UCSD-AML1 (cell line): ENCODE measurements around the gene ARID5B.

Experiments used
- DNase-seq: peaks from one replicate; lab custom pipeline; 2025; ENCODE audit not compliant: unreplicated experiment; lab: John Stamatoyannopoulos, UW

The ARID5B gene

DNA sequence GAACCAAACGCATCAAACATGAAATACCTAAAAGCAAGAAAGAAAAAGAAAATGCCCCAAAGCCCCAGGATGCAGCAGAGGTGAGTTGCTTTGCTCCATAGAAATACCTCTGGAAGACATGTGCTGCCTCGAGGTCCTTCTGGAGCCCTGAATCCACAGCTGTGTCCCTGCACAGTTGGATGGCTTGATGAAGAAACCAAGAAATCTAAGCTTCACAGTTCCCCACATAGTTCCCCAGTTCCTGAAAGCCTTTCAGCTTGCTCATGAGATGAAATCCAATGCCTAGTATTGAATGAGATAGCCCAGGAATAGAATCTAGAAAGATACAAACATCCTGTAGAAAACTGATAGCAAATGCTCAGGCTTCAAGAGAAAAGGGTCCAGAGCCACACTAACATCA, 184.3 kb downstream of the ARID5B start:
- DNase-seq: no peak

DNA sequence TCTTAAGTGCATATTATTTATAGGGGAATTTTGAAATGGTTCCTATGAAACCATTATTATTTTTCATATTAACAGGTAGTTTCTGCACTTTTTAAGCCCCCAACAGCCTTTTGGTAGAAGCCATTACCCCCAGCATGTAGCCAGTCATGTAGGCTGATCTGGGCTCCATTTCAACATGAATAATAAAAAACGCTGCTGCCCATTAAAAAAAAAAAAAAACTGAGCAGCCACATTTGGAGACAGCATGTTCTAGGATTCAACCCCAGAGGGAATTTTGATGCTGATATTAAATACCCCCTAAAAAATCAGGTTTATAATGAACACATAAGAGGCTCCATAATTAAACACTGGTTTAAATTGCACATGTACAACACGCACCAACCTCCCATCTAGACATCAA, 185.8 kb downstream of the ARID5B start:
- no peak for DNase-seq

DNA sequence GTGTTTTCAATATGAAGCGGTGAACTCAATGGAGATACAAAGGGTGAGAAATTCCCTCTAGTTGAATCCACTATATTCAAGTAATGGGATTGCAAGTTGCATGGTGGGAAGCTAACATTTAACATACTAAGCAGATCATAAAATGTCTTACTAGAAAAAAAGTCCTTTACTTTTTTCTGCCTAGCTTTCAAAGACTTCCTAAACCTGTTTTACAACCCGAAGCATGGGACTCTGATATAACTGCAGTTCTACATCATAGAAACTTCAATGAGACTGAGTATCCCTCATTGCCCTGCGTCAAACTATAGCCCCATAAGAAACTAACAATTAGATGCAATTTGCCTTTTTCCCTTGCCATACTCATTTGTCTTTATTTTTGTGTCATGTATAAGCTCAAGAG, 187.3 kb downstream of the ARID5B start:
- no peak for DNase-seq

DNA sequence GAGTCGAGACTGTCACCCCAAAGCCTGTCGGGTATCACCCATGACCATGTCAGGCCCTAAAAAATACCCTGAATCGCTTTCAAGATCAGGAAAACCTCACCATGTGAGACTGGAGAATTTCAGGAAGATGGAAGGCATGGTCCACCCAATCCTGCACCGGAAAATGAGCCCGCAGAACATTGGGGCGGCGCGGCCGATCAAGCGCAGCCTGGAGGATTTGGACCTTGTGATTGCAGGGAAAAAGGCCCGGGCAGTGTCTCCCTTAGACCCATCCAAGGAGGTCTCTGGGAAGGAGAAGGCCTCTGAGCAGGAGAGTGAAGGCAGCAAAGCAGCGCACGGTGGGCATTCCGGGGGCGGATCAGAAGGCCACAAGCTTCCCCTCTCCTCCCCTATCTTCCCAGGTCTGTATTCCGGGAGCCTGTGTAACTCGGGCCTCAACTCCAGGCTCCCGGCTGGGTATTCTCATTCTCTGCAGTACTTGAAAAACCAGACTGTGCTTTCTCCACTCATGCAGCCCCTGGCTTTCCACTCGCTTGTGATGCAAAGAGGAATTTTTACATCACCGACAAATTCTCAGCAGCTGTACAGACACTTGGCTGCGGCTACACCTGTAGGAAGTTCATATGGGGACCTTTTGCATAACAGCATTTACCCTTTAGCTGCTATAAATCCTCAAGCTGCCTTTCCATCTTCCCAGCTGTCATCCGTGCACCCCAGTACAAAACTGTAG, 191.0 kb downstream of the ARID5B start:
- no peak for DNase-seq

DNA sequence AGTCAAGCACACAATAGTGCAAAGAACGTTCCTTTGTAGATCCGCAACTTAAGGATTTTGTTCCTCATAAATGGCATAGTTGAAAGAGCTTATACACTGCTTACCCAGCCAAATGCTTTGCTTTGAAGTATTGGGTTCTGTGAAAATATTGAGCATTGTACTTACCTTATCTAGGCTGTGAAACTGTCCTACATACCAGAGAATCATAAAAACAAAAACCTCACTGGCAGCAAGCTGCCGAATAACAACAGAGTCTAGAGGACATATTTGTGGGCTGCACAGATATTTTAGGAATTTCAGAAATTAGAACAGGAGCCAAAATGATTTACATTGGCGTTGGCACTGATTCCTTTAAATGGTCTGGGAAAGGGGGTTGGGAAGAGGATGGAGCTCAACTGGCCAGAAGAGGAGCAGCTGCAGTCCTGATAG, 192.4 kb downstream of the ARID5B start:
- DNase-seq: no peak

DNA sequence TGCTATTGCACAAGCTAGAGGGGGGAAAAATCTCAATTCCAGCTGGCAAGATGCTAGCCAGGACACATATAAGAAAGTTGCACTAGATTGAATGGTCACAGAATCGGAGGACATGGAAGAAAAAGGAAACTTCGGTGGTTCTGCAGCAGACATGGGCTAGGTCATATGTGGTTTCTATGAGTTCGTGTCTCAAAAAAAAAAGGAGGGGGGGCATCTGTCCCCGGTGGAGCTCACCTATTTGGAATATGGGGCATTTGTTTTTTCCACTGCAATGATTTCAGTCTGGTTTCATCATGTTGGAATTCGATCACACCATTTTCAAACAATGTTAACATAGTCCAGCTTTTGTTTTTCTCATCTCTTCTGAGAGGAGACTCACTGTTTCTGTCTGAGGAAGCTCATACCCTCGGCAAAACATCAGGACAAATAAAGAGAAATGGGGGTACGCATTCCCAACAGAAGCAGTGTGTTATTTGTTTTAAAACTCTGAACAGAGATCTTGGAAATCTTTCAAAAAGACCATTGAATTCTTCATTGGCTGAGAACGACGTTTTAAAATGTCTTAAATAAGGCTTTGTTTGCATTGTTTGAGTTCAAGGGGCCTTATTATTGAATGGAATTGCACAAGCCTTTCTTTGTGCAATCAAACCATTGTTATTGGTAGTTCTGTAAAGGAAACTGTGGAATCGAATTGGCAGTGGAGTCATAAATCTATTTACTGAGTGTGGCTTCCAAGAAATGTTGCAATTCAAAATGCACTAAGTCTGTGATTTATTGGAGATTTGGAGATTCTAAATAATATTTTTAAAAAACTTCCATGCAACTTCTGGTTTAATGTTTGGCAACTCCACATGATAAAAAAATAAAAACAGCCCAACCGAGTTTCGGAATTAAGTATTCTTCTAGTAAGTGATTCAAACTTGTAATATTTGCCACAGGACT, 194.0 kb downstream of the ARID5B start:
- DNase-seq: no peak

DNA sequence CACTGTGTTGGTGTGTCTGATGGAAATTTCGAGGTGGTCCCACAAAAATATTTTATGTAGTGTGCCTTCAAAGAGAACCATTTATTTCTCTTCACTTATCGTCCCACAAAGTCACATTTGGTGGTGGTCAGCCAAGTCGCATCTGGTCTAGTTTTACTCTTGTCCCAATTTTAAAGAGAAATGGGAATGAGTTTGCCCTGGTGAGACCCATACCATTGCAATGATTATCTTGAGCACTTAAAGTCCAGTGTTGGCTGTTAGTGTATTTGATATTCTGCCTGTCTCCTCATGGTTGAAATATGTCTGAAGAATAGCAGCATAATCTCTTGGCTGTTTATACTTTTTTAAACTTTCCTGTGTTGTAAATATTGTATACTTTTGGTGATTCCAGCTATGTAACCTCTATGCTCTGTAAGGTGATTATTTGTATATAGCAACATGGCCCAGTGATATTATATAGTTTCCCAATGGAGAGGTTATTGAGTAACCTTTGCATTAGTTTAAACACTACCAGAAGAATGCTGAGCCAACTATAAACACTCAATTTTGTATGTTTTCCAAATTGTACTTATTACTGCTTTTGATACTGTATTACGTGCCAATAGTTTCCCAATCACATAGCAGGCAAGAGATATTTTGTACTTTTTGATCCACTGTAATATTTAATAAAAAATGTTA, 194.9 kb downstream of the ARID5B start:
- no peak for DNase-seq

DNA sequence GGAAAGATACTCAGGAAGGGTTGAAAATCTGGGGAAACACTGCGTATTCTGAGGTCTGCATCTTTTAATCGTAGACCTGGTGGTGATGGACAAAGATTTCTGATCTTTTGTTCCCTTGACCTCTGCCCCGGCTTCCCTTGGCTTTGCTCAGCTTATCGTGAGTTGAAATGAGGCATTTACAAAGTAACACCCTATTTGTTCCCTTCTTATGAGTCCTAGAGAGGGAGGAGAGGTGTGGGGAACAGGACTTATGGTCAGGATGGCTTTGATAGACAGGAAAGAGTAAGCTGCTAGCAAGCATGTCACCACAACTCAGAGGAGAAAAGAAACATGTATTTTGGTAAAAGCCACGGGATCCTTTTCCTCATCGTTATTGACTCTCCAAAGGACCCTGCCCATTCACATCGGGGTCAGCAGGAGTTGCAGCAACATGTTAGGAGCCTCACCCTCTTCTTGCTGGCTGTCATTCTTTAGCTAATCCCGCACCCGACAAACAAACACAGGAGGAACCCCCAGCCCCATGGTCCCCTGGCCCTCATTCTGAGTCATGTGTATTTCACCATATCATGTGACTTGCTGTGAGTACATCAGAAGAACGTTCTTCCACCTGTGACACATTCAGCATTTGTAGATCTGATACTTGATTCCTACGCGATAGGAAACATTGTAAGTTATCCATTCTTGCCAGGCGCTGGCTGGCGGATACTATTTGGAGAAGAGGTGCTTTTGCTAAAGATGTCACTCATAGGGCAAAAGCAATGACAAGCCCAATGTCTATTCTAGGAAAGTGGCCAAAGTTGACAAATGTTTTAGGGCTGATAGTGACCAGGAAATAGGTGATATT, 197.0 kb downstream of the ARID5B start:
- DNase-seq: no peak

DNA sequence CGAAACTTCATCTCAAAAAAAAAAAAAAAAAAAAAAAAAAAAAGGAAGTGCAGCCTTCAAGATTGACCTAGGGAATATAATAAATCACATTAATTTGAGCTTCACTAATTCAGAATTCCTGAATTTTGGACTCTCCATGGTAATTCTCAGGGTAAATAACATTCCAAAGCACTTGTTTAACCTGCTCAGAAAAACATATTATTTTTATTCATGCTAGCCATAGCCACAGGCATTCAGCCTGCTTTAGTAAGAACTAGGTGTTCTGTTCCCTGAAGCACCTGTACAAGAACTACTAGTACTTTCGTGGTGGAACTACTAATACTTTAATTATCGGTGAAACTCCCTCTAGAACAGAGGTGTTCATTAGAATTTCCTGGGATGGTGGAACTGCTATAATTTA, 197.8 kb downstream of the ARID5B start:
- no peak for DNase-seq

DNA sequence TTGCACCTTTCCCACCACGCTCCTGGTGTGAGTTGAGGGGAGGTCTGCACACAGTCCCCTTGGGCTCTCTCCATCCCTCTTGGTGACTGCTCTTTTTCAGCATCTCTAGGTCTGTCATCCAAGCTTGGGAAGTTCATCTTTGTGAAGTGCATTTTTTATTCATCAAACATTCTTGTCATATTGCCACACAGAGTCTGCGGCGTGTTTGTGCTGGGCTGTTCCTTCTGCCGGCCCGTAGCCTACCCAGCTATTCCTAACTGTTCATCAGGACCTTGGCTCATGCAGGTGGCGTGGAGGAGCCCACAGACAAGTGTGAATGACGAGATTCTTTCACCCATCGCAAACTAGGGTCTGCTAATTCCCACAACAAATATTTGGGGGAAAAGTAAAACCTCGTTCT, 202.4 kb downstream of the ARID5B start:
- DNase-seq: no peak

DNA sequence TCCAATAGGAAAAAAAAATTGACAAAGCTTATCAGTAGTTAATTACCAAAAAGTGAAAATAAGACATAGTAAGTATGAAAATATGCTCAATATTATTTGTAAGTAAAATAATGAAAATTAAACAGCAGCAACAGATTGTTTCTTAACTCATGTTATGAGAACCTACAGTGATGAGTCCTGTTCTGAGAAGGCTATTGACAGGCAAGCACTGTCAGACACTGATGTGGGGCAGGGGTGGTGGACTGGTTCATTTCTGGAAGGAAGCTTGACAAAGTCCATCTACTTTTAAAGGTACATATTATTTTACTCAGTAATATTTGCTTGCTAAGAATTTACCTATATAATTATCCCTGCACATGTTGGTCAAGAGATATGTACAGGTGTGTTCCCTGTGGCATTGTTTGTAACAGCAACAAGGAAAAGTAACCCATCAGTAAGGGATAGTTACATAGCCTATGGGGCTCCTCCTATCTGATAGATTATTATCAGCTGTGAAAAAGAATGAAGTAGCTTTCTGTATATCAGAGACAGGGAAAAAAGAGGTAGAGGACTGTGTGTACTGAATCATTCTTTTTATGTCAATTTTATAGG, 205.5 kb downstream of the ARID5B start:
- DNase-seq: no peak

DNA sequence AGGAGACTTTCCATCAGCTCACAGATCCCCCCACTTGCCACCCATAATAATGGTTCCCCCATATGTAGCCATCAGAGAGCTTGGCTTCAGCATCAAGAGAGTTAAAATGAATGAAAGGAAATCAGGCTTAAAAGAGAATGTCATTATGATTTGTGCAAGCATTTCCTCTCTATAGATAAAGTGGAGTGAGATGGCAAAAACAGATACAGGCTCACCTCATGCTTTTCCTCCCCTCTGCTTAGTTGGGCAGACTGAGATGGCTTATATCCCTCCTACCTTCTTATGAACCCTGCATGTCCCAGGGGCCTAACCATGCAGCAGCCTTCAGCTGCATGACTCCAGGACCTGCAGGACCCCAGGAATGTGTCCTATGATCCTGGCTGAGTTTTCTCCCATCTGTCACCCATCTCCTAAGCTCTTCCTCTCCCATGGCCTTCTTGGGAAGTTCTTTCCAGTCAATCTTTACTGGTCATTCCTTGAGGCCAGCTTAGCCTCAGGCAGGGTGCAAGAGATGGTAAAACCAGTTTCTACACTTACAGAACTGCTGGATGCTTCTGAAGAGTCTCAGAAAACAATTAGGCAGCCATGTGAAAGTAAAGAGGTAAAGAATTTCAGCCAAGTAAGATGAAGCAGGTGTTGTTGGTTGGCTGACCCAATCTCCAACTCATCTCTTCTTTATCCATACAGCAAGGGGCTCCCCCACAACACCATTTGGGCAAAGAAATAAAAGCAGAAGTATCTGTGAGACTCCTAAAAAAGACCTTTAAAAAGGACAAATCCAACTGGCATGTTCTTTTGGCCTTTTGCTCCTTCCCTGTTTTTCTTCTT, 207.5 kb downstream of the ARID5B start:
- DNase-seq: no peak

DNA sequence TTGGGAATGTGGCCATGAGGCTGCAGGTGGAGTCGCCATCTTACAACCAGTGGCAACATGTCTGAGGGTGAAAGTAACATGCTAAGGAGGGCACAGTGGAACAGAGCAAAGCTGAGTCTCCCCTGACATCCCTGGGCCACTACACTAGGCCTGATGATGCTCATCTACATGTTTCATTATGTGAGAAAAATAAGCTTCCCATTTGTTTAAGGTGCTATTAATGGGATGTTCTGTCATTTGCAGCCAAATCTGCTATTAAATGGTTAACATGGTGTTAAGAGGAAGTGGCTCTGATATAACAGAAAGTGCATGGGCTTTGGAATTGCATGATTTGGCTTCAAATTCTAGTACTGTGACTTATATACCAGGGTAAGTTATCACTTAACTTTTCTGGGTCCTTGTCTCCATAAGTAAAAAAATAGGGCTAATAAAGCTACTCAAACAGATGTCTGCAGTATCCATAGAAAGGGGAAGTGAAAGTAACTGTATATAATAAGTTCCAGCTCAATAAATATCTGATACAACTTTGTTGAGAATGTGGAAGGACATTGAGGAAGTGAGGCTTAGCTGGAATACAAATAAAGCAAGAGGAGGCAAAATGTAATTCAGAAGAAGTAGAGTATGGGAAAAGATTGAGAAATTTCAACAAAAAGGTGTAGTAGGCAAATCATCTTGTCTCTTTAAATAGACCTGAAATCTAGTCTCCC, 208.2 kb downstream of the ARID5B start:
- DNase-seq: no peak

DNA sequence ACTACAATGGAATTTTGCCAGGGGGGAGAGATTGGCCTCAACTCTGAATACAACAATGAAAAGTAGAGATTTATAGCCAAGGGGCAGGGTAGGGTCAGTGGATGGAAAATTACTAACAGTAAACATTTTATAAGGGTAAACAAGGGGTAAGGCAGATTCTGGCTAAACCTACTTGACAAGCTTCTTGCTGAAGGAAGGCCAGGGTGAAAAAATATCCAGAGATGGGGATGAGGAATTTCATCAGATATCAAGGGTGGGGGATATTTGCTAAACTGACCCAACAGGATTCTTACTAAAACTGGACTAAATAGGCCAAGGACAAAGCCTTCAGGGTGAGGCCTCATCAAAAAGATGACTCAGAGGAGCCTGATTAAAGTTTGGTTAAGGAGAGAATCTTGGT, 210.8 kb downstream of the ARID5B start:
- DNase-seq: no peak

DNA sequence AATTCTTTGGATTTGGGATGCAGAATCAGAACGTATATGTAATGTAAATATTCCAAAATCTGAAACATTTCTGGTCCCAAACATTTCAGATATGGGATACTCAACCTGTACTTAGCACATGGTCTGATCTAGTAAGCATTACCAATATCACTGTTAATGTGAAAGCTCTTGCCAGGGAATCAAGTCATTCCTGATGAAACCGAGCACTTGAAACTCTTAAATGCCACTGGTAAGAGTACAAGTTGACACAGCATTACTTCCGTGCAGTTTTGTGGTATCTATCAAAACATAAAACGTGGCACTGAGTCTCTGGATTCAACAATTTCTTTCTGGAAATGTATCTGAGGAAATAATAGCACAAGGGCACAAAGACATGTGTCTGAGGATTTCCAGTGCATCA, 211.5 kb downstream of the ARID5B start:
- DNase-seq: no peak

DNA sequence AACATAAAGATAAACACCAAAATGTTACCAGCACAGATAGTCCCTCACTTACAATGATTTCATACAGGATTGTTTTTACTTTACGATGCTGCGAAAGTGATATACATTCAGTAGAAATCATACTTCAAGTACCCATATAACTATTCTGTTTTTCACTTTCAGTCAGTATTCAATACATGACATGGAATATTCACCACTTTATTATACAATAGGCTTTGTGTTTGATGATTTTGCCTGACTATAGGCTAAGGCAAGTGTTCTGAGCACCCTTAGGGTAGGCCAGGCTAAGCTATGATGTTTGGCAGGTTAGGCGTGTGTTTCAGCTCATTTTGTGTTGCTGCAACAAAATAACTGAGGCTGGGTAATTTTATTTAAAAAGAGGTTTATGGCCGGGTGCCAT, 212.2 kb downstream of the ARID5B start:
- DNase-seq: no peak

DNA sequence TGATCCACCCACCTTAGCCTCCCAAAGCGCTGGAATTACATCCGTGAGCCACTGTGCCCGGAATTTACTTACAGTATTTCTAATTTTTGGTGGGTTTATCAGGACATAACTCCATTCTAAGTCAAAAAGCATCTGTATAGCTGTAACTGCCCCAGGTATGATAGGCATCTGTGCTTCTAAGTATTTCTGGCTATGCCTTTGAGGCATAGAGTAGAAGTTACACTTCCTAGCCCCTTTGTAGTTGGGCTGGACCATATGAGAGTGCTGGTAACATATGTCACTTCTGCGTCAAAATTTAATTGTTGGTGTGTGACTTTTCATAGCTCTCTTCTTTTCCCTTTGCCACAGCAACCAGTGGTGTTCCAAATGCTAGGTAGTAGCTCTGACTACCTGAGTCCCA, 213.8 kb downstream of the ARID5B start:
- no peak for DNase-seq

DNA sequence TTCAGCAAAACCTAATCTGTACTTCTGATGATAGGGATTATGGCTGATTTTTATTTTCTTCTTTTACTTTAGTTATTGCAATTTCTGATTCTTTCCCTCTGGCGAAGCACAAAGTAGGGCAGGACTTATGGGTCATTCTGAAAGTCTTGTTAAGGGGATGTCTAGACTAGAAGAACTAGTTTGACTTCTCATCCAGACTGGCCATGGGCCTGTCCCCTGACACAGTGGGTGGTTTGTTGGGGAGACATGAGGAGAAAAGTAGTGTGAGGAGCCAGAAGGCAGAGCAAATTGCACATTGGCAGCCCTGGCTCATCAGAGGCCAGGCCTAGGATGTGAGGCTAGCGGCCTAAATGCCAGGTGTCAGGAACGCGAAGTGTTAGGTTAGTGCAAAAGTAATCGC, 214.3 kb downstream of the ARID5B start:
- DNase-seq: no peak

DNA sequence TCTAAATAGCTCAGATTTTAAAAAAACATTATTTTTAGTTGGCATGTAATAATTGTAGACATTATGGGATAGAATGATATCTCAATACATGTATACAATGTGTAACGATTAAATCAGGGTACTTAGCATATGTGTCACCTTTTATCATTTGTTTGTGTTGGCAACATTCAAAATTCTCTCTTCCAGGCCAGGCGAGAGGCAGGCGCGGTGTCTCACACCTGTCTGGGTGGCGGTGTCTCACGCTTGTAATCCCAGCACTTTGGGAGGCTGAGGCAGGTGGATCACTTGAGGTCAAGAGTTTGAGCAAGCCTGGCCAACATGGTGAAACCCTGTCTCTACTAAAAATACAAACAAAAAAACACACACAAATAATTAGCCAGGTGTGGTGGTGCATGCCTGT, 215.4 kb downstream of the ARID5B start:
- no peak for DNase-seq
